GM04504 (cell line): Measurements from ENCODE around the gene MYO7A.

ENCODE experiments used
- DNase-seq: peaks from one replicate; pipeline ENCODE4 v3.0.0-alpha.2; 2012; ENCODE audit warnings: low read depth

The MYO7A gene

DNA sequence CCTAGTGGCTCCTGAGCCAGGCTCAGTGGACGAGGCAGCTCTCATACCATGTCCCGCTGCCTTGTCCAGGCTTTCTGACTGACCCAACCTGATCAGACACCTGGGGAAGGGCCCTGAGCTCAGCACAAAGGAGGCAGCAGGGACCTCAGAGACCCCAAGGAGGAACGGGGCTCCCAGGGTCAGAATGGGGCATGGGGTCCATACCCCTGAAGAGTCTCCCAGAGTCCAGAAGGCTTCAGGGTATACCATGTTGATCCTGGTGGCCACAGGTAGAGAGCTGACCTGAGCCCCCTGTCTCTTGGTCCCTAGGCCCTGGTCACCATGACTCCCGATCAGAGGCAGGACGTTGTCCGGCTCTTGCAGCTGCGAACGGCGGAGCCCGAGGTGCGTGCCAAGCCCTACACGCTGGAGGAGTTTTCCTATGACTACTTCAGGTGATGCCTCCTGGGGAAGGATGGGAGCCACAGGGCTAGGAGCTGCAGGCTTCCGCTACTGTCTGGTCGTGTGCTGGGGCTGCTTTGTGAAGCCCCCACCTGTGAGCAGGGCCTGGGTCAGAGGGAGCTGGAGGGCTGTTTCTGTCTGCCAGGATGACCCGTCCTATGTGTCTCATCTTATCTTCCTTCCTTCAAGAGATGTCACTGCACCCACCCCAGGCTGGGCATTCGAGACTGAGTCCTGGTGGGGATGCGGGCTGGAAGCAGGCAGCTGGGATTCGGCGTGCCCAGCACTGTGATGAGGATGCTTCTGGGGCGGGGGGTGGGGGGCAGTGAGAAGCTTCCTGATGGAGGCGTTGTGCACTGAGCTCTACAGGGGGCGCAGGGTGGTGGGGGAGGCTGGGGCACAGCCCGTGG, 74.2 kb downstream of the MYO7A start:
- DNase-seq: no peak

DNA sequence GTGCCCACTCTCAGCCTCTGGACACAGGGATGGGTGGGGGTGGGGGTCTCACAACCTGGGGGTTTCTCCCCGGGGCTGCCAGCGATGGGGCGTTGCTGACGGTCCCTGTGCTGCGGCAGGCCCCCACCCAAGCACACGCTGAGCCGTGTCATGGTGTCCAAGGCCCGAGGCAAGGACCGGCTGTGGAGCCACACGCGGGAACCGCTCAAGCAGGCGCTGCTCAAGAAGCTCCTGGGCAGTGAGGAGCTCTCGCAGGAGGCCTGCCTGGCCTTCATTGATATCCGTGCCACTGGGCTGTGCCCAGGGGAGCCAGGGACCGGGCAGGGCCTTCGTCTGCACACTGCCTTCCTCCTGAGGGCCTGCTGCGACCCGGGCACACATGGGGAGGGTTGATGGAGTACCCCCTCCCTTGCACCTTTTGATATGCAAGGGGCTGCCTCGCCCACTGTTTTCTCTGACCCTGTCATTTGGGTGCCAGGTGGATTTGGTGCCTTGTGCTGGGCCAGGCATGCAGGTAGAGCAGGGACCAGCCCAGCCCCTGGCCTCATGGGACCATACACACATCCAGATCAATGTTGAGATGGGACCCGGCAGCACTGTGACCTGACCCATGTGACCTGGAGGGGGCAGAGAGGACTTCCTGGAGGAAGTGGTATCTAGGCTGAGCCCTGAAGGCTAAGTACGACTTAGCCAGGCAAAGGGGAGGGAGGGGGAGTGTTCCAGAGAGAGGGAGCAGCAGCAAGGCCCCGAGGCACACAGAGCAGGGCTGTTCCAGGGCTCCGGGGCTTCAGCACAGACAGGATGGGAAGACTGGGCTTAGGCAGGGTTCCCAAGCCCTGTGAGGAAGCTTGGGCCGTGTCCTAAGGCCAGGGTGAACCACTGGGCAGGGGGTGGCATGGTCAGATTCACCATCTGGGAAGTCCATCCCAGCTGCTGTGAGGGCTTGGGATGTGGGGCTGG, 75.2 kb downstream of the MYO7A start:
- no peak for DNase-seq

DNA sequence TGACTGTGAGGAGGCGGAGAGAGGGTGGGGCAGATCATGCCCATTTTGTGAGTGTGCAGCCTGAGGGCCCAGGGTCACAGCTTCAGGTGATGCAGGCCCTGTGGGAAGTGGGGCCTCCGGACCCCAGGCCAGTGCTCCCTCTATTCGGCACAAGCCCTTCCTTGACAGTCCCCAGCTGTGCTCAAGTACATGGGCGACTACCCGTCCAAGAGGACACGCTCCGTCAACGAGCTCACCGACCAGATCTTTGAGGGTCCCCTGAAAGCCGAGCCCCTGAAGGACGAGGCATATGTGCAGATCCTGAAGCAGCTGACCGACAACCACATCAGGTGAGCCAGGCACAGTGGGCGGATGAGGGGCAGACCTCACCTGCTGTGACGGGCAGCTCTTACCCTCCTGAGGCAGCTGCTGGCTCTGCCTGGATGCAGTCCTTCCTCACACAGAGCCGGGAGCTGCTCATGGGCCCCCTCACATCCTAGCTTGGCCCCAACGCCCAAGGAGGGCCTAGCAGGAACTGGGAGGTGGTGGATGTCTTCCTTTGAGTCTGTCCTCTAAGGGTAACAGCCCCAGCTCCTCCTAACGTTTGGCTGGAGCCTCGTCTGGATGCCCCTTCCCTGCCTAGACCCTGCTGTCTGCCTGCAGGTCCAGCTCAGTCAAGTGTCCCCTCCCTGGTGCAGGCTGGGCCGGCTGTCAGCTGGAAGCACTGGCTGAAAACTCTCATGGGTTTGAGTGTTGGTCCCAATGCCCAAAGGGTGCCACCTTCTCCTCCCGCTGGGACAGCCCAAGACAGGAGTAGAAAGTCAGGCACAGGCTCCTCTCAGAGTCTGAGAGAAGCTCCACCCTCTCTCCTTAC, 76.1 kb downstream of the MYO7A start:
- DNase-seq: no peak

DNA sequence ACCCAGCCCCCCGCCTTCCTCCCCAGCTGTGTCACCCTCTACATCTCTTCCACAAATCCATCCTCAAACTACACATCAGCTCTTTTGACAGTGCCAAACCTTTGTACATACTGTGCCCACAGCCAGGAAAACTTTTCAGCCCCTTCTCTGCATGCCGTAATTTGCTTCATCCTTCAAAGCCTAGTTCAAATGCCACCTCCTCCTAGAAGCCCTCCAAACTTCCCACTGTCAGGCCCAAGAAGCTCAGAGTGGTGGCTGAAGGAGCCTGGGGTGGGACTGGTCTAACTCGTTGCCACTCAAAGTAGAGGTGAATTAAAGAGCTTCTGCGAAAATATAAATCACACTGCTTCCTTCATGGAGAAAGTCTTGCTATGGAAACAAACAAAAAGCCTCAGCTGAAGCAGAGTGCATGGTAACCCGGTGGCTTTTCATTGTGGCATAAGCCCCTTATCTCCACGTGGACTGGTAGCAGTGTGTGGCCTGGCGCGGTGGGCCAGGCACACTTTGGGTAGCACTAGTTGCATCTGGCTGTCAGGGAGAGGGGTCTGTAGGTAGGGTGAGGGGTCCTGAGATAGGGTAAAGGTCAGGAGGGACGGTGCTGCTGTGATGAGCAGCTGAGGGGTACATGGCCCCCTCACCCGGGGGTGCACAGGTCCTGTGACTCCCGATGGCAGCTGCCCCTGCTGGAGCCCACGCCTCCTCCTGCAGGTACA, 76.9 kb downstream of the MYO7A start:
- DNase-seq: no peak

DNA sequence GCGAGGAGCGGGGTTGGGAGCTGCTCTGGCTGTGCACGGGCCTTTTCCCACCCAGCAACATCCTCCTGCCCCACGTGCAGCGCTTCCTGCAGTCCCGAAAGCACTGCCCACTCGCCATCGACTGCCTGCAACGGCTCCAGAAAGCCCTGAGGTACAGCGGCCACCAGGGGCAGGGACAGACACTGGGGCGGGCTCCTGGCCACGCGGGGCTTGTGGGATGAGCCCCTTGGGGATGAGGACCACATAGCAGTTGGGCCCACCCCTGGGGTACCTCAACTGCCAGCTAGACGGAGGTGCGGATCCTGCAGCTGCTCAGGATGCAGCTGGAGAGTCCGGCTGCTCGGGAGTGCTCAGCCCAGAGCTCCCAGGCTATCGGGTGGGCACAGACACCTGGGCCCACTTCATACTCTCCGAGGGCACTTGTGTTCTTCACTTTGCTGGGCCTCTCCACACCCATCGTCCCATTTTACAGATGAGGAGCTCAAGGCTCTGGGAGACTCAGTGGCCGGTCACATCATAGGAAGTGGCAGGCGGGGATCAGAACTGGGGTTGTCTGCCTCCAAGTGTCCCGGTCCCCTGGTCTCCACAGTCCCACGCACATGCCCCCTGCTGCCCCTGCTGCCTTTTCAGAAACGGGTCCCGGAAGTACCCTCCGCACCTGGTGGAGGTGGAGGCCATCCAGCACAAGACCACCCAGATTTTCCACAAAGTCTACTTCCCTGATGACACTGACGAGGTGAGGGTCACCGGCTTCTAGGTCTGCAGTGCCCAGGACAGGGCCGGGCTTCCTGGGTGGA, 77.6 kb downstream of the MYO7A start:
- DNase-seq: no peak

DNA sequence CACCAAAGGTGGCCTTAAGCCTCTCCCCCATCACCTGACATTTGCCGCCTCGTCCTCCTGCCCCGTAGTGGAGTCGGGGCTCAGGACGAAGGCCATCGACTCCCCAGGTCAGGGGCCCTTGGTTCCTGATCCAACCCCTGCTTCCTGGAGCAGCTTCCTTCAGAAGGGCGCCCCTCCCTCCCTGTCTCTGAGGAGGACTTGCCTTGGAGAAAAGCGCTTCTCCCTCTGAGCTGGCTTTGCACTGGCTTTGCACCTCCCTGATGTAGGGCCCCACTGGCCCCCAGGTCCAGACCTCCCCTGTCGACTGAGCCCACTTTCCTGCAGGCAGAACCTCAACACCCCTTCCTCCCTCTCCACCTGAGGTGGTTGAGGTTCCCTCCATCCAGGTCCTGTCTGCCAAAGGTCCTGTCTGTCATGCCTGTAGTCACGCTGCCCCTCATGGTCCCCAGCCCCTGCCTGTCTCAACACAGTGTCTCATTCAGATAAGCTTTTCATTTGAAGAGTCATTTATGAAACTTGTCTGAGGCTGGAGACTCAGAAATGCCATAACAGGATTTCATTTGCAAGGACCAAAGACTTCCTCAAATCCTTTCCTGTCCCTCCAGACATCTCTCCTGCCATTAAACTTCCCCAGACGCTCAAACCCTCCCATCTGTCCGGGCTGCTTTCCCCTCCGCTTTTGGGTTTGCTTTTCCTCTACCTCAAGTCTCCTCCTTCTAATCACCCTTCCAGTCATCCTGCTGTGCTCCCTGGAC, 78.4 kb downstream of the MYO7A start:
- no peak for DNase-seq

DNA sequence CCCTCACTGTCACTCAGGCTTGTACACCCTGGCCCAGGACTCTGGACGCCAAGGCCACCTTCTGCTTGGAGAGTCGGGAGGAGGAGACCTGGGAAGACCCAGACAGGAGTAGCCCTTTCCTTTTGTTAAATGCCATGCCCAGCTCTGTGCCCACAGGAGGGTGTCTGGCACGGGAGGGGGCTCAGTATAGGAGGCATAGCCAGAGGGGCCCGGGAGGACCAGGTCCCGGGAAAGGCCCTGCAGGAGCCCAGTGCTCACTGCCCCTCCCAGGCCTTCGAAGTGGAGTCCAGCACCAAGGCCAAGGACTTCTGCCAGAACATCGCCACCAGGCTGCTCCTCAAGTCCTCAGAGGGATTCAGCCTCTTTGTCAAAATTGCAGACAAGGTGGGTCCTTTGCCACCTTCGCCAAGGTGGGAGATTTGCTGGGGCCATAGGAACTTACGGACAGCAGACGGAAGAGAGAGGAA, 79.0 kb downstream of the MYO7A start:
- DNase-seq: no peak

DNA sequence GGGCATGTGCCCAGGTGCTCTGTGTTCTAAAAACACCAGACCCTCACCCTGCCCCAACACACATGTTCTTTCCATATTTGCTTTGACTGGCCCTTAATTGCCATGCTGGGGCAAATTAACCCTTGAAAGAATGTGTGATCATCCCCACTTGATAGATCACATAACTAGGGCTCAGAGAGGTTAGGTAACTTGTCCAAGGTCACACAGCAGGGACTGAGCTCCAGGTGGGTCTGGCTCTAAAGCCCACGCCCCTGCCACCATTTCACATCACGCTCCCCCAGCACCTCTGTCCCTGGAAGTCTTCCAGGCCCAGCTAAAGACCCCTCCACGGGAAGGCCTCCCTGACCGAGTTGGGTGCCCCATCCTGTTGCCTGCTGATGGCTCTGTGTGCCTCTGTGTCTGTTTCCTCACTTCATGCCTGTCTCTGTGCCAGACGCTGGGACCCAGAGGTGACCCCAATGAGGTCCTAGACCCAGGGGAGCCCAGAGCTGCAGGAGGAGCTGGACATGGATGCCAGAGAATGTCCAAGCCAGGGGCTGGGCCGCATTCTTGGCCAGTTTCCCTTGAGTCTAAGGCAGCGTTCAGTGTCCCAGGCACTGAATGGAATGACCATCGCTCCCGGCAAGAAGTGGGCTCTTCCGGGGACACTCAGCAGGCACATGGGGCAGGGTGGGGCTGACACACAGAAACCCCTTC, 79.7 kb downstream of the MYO7A start:
- DNase-seq: no peak

DNA sequence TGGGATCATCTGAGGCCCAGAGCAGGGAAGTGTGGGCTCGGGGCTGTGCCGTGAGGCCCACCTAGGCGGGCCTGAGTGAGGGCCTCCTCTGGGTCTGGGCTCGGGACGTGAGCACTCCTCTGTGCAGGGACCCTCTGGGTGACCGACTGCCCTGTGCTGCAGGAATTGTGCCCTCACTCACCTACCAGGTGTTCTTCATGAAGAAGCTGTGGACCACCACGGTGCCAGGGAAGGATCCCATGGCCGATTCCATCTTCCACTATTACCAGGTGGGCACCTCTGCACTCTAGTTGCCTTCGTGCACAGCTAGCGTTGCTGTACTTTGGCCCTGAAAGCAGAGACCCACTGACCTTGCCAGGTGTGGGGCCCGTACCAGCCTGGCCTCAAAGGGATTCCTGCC, 80.5 kb downstream of the MYO7A start:
- no peak for DNase-seq

DNA sequence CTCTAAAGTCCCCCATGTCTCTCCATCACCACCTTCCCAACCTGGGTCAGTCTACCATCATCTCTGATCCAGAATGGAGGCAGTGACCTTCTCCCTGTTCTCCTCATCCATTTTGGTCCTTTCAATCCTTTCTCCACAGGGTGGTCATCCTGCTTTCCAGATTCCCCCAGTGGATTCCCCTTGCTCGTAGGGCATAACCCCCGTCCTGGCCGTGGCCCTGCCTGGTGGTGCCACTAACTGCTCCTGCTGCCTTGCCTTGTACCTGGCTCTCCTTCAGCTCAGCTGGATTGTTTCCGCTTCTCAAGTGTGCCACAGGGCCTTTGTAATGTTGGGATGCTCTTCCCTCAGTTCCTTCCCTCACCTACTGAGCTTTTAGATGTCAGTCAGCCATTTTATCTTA, 81.6 kb downstream of the MYO7A start:
- no peak for DNase-seq

DNA sequence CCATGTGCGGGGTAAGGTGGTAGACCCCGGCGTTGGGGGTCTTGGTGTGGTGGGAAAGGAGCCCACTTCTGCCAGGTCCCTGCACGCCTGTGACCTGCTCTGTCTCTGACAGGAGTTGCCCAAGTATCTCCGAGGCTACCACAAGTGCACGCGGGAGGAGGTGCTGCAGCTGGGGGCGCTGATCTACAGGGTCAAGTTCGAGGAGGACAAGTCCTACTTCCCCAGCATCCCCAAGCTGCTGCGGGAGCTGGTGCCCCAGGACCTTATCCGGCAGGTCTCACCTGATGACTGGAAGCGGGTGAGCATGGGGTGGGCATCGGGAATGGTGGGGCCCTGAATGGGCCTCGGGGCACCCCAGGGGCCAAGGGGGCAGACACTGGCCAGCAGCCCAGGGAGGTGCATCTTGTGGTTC, 83.0 kb downstream of the MYO7A start:
- no peak for DNase-seq

DNA sequence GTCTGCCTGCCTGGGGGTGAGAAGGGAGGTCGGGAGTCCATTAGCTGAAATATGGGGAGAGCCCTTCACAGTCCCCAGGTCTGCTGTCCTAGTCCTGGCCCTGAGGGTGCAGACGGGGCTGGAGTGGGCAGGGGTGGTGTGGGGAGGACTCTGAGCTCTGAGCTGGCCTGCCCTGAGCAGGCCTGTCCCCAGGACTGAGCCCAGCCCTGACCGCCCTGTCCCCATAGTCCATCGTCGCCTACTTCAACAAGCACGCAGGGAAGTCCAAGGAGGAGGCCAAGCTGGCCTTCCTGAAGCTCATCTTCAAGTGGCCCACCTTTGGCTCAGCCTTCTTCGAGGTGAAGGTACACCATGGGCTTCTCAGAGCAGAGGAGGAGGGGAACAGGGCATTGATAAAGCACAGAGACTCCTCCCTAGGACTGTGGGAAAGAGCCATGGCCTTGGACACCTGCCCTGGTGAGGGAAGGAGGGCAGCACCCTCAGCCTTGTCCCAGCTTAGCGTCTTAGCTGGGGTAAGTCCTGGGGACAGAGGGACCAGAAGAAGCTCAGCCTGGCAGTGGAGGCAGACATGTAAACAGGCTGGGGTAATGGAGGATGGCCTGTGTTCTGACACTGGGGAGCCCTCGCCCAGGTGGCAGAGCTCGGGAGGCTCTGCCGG, 83.7 kb downstream of the MYO7A start:
- DNase-seq: no peak

DNA sequence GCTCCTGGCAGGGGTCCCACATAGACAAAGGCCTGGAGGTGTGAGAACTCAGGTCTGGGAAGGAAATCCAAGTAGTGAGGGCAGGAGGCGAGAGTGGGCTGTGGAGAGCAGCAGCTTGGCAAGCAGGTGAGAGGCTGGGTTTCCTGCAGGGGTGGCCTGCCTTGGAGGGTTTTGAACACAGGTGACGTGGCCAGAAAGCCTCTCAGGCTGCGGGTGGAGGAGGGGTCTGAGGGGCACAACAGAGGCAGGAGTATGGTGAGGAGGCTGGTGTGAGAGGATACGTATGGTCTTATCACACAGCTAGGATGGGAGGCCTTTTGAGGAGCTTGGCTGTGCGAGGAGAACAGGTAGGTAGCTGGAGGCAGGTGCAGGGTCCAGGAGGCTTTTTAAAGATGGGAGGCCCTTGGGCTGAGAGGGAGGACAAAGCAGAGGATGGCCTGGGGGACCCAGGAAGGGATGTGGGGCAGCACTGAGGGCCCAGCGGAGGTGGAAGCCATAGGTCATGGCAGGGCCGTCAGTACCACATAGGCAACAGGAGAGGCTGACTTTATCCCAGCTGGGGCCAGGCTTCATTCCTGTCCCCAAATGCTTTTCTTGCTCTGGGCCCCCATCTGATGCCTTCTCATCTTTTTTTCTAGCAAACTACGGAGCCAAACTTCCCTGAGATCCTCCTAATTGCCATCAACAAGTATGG, 84.4 kb downstream of the MYO7A start:
- DNase-seq: no peak

DNA sequence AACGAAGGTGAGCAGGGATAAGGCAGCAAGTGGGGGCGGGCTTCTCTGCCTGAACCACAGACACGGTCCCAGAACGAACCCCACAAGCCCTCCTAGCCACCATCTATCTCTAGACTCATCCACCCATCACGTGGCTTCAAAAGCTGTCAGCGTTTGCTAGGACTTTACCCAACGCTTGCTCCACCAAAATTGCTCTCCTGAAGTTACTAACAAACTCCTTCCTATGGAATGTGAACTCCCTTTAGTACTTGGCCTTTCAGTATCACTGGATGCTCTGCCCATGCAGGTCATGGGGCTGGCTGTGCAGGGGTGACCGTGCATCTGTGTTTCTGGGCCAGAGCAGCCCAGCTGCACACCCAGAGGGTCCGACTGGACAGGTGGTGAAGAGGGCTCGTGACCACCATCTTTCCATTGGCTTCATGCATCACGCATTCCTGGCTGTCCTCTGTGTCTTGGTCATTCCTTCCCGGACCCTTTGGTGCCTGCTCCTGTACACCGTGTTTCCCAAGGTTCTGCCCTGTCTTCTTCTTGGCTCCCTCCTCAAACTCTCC, 85.1 kb downstream of the MYO7A start:
- DNase-seq: no peak

DNA sequence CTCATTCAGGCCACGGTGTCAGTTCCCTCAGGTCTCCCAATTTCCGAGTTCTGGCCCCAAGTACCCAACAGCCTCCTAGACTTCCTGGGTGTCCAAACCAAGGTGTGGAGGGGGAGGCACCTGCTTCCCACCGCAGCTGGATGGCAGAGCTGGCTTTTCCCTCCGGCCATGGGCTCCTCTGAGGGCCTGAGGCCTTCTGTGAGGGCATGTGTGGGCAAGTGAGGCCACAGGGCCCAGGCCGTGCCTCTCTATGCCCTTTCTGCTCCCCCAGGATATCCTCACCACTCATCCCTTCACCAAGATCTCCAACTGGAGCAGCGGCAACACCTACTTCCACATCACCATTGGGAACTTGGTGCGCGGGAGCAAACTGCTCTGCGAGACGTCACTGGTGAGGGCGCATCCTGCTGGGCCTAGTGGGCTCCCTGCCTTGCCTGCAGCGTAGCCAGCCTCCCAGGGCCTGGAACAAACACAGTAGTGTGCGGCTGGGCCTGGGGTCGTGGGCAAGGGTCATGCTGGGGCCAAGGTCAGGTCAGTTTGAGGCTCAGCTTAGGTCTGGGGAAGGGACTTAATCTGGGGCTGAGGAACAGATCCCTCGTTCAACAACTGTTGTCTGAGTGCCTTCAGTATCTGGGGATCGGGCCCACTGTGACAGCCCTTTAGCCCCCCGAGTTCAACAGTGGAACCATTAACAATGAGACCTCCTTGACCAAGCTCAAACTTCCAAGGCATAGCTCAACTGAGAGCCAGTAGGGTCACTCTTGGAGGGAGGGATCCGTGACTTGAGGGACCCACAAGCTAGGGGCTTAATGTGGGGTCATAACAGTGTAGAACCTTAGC, 85.8 kb downstream of the MYO7A start:
- DNase-seq: no peak

DNA sequence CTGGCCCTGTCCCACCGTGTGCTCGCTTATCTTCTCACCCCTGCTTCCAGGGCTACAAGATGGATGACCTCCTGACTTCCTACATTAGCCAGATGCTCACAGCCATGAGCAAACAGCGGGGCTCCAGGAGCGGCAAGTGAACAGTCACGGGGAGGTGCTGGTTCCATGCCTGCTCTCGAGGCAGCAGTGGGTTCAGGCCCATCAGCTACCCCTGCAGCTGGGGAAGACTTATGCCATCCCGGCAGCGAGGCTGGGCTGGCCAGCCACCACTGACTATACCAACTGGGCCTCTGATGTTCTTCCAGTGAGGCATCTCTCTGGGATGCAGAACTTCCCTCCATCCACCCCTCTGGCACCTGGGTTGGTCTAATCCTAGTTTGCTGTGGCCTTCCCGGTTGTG, 86.5 kb downstream of the MYO7A start:
- no peak for DNase-seq

DNA sequence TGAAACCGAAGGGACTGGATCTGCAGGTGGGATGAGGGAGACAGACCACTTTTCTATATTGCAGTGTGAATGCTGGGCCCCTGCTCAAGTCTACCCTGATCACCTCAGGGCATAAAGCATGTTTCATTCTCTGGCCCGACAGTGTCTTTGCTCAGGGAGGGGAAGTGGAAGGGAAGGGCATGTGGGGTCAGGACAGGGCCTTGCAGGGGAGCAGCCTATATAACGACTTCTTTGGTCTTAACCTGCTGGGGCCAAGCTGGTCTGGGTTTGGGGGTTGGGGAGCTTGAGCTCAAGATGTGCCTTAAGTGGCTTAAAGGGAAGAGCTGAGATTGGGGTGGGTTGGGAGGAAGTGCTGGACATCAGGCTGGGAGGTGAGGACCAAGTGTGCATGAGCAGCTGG, 87.1 kb downstream of the MYO7A start:
- no peak for DNase-seq
